Germinal center (tissue), 1 donor: ENCODE measurements around the gene CPTP.
"Not testable (repeated sequence)": the region's sequence is repeated elsewhere in the genome, so short reads cannot be mapped to it uniquely, and the experiment has no call there.

Experiments used
- DNase-seq: peaks from one replicate; pipeline ENCODE4 v3.0.0; 2012; ENCODE audit warnings: mixed read lengths, low spot score

CPTP gene

DNA sequence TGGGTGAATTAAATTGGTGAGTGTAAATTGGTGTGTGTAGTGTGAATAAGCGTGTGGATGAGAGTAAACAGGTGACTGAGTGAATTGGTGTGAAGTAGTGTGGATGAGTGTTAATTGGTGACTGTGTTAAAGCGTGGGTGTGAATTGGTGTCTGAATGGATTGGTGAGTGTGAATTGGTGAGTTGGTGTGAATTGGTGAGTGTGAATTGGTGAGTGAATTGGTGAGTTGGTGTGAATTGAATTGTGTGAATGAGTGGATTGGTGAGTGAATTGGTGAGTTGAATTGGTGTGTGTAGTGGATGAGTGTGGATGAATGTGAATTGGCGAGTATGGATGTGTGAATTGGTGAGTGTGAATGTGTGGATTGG is 42.1 kb downstream of the CPTP start:
- no peak for DNase-seq

DNA sequence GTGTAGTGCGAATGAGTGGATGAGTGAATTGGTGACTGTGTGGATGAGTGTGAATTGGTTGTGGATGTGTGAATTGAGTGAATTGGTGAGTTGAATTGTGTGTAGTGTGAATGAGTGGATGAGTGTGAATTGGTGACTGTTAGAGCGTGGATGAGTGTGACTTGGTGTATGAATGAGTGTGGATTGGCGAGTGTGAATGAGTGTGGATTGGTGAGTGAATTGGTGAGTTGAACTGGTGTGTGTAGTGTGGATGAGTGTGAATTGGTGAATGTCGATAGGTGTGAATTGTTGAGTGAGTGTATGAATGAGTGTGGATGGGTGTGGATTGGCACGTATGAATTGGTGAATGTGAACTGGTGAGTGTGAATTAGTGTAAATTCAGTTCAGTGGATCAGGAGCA is 42.7 kb downstream of the CPTP start:
- no peak for DNase-seq

DNA sequence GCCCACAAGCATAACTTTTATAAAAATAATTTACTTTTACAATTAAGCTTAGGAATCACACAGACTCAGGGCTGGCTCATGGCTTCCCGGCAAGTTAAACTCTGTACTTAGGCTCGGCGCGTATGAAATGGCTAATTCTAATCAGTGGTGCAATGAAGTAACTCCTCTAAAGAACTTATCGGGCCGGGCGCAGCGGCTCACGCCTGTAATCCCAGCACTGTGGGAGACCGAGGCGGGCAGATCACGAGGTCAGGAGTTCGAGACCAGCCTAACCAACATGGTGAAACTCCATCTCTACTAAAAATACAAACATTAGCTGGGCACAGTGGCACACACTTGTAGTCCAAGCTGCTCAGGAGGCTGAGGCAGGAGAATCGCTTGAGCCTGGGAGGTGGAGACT is 45.5 kb downstream of the CPTP start:
- DNase-seq = not testable (repeated sequence)

DNA sequence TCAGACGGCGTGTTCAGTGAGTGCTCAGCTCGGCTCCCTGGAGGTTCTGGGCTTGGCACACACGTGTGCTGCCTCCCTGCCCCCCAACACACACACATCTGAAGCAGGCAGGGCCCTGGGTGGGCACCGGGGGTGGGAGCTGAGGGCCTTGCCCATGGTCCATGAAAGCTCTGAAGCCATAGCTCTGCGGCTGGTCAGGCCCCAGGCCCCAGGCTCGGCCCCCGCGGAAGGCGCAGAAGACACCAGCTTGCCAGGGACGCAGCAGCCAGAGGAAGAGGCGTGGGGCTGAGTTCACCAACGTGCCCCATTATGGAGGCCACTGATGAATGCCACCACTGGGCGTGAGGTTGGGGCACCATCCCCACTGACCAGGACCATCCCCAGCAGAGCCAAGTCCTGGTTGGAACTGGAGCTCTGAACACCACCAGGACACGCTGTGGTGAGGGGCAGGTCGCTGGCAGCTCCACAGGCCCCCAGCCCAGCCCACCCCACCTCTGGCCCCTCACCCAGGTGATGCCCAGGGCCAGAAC is 46.2 kb downstream of the CPTP start:
- DNase-seq = no peak

DNA sequence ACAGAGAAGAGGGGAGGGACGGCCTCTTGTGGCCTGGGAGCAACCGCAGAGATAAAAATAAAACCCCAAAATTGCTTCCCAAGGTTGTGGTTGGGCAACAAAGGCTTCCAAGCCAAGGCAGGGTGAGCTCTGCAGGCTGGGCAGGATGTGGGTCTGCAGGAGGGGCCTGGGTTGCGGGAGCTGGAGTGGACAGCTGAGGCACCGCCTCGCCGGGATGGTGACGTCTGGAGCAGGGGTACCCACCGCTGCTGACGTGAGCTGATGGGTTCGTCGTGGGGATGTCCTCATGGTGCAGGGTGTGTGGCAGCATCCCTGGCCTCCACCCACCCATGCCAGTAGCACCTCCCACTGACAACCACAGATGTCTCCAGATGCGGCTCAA is 46.8 kb downstream of the CPTP start:
- no peak for DNase-seq

DNA sequence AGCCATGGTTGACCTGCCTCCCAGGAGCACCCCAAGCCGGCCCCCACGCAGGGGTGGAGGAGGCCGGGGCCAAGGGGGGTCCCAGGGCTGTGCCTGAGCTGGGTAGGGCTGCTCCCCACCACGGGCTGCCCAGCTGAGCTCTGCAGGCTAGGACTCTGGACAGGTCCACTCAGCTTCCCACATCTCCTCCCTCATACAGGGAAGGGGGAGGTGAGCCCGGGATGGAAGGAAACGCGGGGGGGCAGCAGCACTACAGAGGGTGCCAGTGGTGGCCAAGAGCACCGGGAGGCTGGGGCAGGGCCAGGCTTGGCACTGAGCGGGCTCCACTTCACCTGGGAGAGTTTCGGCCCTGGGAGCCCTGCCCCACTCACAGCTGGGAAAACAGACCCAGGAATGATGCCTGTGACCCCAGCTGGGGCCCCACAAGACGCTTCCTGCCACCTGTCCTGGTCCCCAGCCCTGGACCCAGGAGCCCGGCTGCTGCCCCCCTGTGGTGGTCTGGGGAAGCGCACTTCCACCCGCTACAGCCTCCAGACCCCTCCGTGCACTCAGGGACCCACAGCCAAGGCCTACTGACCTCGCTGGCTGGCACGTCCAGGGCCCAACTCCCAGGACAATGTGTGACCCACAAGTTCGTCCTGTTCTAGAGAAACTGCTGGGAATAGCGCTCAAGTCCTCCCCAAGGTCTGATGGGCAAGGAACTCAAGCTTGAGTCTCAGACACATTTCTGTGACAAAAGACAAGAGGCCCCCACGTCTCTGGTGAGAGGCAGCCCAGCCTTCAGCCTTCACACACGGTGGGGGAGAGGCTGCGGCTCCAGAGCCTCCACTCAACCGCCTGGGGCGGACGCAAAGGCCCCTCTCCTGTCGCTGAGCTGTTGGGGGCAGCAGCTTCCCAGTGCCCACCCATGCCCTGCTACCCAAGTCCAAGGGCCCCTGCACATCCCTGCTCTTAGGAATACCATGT is 47.4 kb downstream of the CPTP start:
- DNase-seq = peak; percentile 87

DNA sequence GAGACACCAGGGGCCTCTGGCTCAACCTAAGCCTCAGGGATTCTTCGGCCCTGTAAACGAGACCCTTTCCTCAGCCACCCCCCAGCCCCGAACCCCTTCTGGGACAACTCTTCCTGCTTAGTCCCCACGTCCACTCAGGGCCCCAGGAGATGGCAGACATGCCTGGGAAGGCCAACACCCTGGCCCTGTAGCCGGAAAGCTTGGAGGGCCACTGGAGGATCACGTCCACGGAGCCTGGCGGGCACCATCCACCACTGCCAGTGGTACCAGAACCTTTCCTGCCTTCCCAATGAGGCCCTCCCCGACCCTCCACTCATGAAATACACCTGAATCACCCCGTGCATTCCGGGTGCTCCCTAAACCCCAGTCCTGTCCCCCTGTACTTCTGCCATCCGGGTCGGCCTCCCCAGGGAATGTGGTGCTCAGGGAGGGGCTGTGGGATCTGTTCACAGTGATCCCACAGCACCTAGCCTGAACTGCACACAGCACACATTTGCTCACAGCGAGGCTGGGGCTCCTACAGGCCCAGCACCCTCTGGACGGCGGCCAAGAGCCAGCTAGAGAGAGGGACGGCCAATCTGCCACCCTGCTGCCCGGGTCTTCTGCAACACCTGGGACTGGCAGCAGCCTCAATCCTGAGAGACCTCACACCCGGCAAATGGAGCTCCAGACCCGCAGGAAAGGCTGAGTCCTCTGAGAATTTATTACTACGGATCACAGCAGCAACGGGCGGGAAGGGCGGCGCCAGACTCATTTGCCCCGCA is 48.6 kb downstream of the CPTP start:
- DNase-seq = no peak

DNA sequence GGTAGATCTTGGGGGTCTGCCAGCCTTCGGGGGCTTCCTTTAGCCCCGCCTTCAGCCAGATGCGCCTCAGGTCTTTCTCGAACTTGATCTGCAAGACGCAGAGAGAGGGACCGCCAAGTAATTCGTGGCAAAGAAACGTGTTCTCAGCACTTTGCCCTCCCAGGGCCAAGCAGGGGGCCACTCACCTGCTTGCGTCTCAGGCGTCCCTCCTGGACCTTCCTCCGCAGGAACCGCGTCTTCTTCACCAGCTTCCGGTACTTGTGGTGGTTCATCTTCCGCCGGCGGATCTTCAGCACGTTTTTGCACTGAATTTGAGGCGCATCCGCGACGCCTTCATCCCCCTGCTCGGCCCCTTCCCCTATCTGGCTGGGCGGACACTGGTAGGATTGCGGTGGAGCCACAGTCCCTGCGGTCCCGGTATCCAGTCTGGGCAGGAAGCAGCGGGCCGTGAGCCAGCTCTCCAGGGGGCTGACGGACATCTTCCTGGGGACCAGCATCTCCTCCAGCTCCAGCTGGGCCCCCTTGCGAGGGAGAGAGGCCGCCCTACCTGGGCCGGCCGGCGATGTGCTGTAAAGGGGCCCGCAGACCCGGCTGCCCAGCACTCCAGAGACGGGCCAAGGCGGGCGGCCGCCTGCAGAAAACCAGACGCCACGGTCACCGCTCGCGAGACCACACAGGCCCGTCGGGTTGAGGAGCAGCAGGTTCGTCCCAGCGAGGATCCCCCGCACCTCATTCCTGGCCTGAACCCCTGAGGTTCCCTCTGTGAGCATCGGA is 49.4 kb downstream of the CPTP start:
- no peak for DNase-seq

DNA sequence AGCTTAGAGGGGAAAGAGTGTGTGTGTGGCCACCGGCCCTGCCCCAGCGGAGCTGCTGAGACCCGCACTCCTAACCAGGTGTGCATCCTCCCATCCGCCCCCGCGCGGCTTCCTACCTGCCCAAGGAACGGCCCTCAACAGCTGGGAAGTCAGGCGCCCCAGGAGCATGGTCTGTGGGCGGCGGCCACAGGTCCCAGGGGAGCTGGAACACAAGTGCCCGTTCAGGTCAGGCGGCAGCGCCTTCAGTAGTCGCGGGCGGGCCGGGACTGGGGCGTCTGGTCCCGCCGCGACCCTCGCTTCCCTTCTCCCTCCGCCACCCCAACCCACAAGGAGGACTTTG is 50.0 kb downstream of the CPTP start:
- no peak for DNase-seq

DNA sequence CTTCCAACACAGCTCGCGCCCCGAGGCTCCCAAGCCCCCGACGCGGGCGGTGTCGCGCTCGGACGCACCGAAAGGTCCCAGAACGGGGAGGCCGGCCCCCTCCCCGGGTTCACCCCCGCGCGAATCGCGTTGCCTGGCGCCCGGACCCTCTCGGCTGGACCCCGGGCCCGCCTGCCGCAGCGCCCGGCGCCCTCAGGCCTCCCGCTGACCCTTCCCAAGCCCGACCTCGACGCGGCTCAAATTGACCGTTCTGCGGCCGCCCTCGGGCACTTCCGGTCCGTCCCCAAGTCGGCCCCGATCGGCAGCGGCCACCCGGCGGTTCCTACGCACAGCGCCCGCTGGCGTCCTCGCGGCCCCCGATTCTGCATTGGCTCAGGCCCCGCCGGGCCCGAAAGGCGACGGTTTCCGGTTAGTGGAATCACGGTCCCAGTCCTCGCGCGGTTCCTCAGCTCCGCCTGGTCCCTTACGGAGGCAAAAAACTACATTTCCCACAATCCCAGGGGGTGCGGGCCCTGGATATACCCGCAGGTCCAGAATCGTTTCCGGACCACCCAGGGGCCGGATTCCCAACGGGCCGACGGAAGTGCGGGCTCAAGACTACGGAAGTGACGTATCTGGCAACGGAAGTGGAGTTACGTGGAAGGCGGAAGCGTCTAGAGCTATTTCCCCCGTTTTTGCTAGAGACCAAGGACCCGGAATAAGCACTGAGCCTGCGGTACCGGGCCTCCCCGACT is 50.5 kb downstream of the CPTP start, which contains the start of gene AURKAIP1:
AURKAIP1 (minus strand) TSS at position 279 of the 734 bp plus-strand sequence. CDS start 451 bp downstream, outside the sequence.
- peak; percentile 97 for DNase-seq

DNA sequence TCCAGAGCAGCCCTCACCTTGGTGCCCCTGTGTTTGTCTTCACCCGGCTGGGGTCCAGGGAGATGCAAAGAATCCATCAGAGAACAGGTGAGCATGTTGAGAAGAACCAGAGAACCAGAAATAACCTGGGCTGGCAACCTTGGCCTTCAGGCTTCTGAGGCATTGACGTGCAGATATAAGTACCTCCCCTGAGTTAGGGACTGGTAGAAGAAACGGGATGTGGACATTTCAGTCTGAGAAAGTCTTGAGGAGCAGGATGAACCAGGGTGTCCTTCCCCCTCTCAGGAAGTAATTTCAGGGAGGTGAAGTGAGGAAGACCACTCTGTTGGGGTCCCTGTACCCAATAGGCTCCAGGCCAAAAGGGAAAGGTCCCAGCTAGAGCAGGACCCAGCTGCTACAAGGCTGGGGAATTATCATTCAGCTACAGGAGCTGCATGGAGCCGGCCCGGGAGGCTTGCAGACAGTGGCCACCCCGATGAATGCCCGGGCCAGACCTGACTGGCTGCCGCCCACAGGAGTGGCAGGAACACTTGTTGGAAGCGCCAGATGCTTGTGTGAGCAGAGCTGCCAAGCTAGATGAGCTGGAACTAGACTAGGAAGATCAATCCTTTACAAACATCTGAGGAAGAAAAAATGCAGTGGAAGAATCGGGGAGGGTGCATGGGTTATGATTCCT is 52.1 kb downstream of the CPTP start:
- DNase-seq = no peak

DNA sequence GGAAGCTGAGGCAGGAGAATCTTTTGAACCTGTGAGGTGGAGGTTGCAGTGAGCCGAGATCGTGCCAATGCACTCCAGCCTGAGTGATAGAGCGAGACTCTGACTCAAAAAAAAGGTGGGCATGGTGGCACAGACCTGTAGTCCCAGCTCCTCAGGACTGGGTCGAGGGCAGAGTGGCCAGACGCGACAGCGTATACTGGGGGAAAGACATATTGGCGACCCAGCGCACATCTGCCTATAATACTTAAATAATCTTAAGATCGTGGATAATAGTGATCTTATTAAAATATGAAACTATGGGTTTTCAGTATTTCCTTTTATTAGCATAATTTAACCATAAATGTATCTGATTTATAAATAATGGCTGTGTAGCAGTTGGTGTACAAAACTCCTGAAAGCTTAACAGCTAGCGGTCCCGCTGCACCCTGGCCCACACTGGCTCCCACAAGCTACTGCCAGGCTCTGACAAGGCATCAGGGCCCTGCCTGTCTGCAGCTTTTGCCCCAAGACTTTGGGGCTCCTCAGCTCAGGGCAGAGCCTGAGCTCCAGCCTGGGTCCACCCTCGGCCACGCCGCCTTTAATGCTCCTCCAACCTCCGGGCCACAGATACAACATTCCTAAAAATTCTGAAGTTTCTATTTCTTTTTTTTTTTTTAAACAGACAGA is 53.1 kb downstream of the CPTP start:
- no peak for DNase-seq
